Activated CD8-positive, alpha-beta T cell treated with anti-CD3 and anti-CD28 coated beads for 36 hours (primary cell): Measurements from ENCODE around the gene POLDIP3. TPM values are rescaled to one million over a fixed set of nuclear protein-coding genes. Genes with fewer than 3 reads are reported as not detected.
A peak's percentile ranks its signal among the peaks of the same experiment; 100 is the strongest.
"Not testable (repeated sequence)": the region's sequence is repeated elsewhere in the genome, so short reads cannot be mapped to it uniquely, and the experiment has no call there.

ENCODE experiments used
- ATAC-seq: fragments of 200-7000 bp; cut with Tn5 transposase; one replicate; pipeline ENCODE4 v1.10.0; 2021; ENCODE audit warnings: mild to moderate bottlenecking, moderate library complexity
- CTCF ChIA-PET: fragments of 350-600 bp; sonication (Branson Sonifier 250); formaldehyde crosslinking; loops from one replicate; lab custom pipeline; 2021; ENCODE audit warnings: antibody characterized with exemption; lab: Charles Lee
- POLR2A ChIA-PET: fragments of 350-600 bp; sonication (Branson Sonifier 250); formaldehyde crosslinking; loops from one replicate; lab custom pipeline; 2021; ENCODE audit warnings: antibody characterized with exemption; lab: Charles Lee
- DNase-seq: peaks from one replicate; pipeline ENCODE4 v3.0.0-alpha.2; 2020
- H3K27ac Mint-ChIP-seq: one replicate; pipeline ENCODE4 v1.8.0; 2021; ENCODE audit warnings: mild to moderate bottlenecking, mixed read lengths
- H3K27me3 Mint-ChIP-seq: one replicate; pipeline ENCODE4 v1.8.0; 2021; ENCODE audit warnings: mixed read lengths
- H3K36me3 Mint-ChIP-seq: one replicate; pipeline ENCODE4 v1.8.0; 2021; ENCODE audit warnings: low read depth, mixed read lengths
- H3K4me1 Mint-ChIP-seq: one replicate; pipeline ENCODE4 v1.8.0; 2021; ENCODE audit warnings: low read depth, mixed read lengths
- H3K4me3 Mint-ChIP-seq: one replicate; pipeline ENCODE4 v1.8.0; 2021; ENCODE audit warnings: mild to moderate bottlenecking, moderate library complexity, mixed read lengths
- H3K9me3 Mint-ChIP-seq: one replicate; pipeline ENCODE4 v1.8.0; 2021; ENCODE audit warnings: mixed read lengths
- CTCF ChIP-seq: fragments of 200-600 bp; IDR thresholded peaks from one replicate; pipeline ENCODE4 v1.8.0; 2022; ENCODE audit warnings: antibody characterized with exemption, mild to moderate bottlenecking
- intact Hi-C: fragments of 100-400 bp; cut with micrococcal nuclease; formaldehyde crosslinking; loops from one replicate; pipeline ENCODE4 v1.10.0; 2022
- total RNA-seq, 2 experiments: library from RNA; stranded (reverse); gene quantifications; one replicate each; pipeline ENCODE4 v1.2.3, GENCODE V29; 2021

The POLDIP3 gene
- total RNA-seq, 2 experiments from 2014 or later = 70.2 to 71.1 TPM

GRCh38 chr22:42549331-42550060 lies 65.2 kb downstream of the POLDIP3 start:
- H3K36me3 Mint-ChIP-seq = no peaks in the 10 kb centered on the region
- no peak for ATAC-seq
- H3K4me1 Mint-ChIP-seq = peaks cover 13% of the 10 kb centered on the region
- intact Hi-C loops = no loop called here
- no peak overlapping the region for H3K4me3 Mint-ChIP-seq
- ChIA-PET CTCF (interaction anchor here (1.1 kb wide), 1 partner anchor 24 kb away, joined by 3 read pairs; no protein-coding TSS in a partner anchor), POLR2A (interaction anchor here (0.7 kb wide), 2 partner anchors 30 to 666 kb away, joined by 3 to 4 read pairs; no protein-coding TSS in a partner anchor)
- H3K9me3 Mint-ChIP-seq = no peaks in the 10 kb centered on the region
- no peak for DNase-seq
- H3K27me3 Mint-ChIP-seq = no peaks in the 10 kb centered on the region
- TF ChIP-seq CTCF = no peak
- H3K27ac Mint-ChIP-seq = no peak overlapping the region

DNA sequence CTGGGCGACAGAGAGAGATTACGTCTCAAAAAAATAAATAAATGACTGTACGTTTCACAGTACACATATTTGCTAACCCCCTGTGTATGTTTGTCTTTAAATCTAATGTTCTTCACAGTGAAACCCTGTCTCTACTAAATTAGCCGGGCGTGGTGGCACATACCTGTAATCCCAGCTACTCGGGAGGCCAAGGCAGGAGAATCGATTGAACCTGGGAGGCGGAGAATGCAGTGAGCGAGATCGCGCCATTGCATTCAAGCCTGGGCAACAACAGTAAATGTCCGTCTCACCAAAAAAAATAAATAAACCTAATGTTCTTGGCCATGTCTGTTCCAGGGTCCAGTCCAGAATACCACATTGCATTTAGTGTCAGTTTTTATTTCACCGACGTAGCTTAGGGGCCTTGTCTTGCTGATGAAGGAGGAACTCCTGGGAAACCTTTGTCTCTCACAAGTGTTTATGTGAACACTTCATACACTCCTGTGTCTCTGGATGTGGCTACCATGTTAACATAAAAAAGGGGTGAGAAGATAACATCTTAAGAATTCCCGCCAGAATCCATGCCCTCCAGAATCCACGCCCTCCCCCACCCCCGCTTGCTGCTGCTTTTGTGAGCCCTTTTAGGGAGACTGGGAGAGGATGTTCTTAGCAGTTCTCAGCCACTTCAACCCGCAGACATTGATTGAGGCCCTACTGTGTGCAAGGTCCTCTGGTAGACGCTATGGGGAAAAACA lies 65.9 kb downstream of the POLDIP3 start:
- no peaks in the 10 kb centered on the region for H3K27me3 Mint-ChIP-seq
- CTCF ChIA-PET = interaction anchor here (0.9 to 1.0 kb wide), 2 partner anchors 12 to 22 kb away, joined by 3 read pairs; no protein-coding TSS in a partner anchor
- ATAC-seq (no peak), DNase-seq (no peak)
- POLR2A ChIA-PET = no interaction called here
- intact Hi-C loops = no loop called here
- peaks cover 10% of the 10 kb centered on the region for H3K4me1 Mint-ChIP-seq
- H3K9me3 Mint-ChIP-seq = no peaks in the 10 kb centered on the region
- no peaks in the 10 kb centered on the region for H3K36me3 Mint-ChIP-seq
- no peak for TF ChIP-seq CTCF
- no peak overlapping the region for H3K4me3 Mint-ChIP-seq
- H3K27ac Mint-ChIP-seq = no peak overlapping the region

DNA sequence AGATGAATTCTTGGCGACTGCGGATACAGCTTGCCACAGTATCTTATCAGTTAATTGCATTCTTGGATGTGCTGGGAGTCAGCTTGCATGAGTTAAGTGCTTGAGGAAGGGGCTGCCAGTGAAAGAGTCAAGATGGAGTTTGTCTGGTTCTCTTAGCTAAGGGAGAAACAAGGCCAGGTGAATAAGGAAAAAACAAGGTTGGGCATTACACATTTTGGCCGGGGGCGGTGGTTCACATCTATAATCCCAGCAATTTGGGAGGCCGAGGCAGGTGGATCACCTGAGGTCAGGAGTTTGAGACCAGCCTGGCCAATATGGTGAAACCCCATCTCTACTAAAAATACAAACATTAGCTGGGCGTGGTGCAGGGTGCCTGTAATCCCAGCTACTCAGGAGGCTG lies 66.6 kb downstream of the POLDIP3 start:
- H3K4me3 Mint-ChIP-seq = not testable (repeated sequence)
- CTCF ChIA-PET = interaction anchor here (0.9 to 1.0 kb wide), 2 partner anchors 13 to 22 kb away, joined by 3 read pairs; no protein-coding TSS in a partner anchor

GRCh38 chr22:42547562-42547961 lies 67.1 kb downstream of the POLDIP3 start:
- Mint-ChIP-seq H3K4me3 (no peak overlapping the region), H3K9me3 (no peaks in the 10 kb centered on the region), H3K27me3 (no peaks in the 10 kb centered on the region), H3K4me1 (peaks cover 8% of the 10 kb centered on the region), H3K27ac (no peak overlapping the region), H3K36me3 (no peaks in the 10 kb centered on the region)
- intact Hi-C loops = no loop called here
- ChIA-PET POLR2A (no interaction called here), CTCF (interaction anchor here (1.0 kb wide), 1 partner anchor 13 kb away, joined by 3 read pairs; no protein-coding TSS in a partner anchor)
- TF ChIP-seq CTCF = no peak
- ATAC-seq = no peak
- no peak for DNase-seq

More for the DNA sequence above, 66.6 kb downstream of the POLDIP3 start:
- DNase-seq, H3K9me3 Mint-ChIP-seq, H3K36me3 Mint-ChIP-seq, intact Hi-C loops, H3K27ac Mint-ChIP-seq, POLR2A ChIA-PET, ATAC-seq, H3K27me3 Mint-ChIP-seq, H3K4me1 Mint-ChIP-seq: not testable (repeated sequence)

- CTCF ChIA-PET = interaction anchor here (1.9 kb wide), 1 partner anchor 16 kb away, joined by 5 read pairs; no protein-coding TSS in a partner anchor
- no peak for DNase-seq
- Mint-ChIP-seq H3K36me3 (no peaks in the 10 kb centered on the region), H3K27me3 (no peaks in the 10 kb centered on the region), H3K4me1 (no peaks in the 10 kb centered on the region), H3K9me3 (no peaks in the 10 kb centered on the region), H3K27ac (no peak overlapping the region), H3K4me3 (no peak overlapping the region)
- no peak for TF ChIP-seq CTCF
- ATAC-seq = no peak
- intact Hi-C loops = no loop called here
- POLR2A ChIA-PET = interaction anchor here (1.3 kb wide), 1 partner anchor 70 kb away, joined by 3 read pairs; the partner anchor contains the start of gene POLDIP3
Observed at GRCh38 chr22:42544686-42545085, 70.0 kb downstream of the POLDIP3 start.

GRCh38 chr22:42539236-42539771 lies 75.4 kb downstream of the POLDIP3 start:
- CTCF ChIA-PET = interaction anchor here (1.1 kb wide), 1 partner anchor 22 kb away, joined by 3 read pairs; no protein-coding TSS in a partner anchor
- H3K36me3 Mint-ChIP-seq, intact Hi-C loops, H3K4me3 Mint-ChIP-seq, H3K27me3 Mint-ChIP-seq, H3K27ac Mint-ChIP-seq, POLR2A ChIA-PET, DNase-seq, H3K9me3 Mint-ChIP-seq: not testable (repeated sequence)
- ATAC-seq = peak; percentile 68
- peaks cover 12% of the 10 kb centered on the region for H3K4me1 Mint-ChIP-seq

GRCh38 chr22:42537199-42537831 lies 77.4 kb downstream of the POLDIP3 start:
- CTCF ChIA-PET, H3K27me3 Mint-ChIP-seq, intact Hi-C loops, H3K4me3 Mint-ChIP-seq, H3K9me3 Mint-ChIP-seq, H3K36me3 Mint-ChIP-seq: not testable (repeated sequence)
- ATAC-seq (peak; percentile 76), DNase-seq (peak; percentile 22)
- Mint-ChIP-seq H3K4me1 (peaks cover 26% of the 10 kb centered on the region), H3K27ac (peak overlapping the region; percentile 57)
- POLR2A ChIA-PET = interaction anchor here (0.9 to 1.2 kb wide), 2 partner anchors 10 to 77 kb away, joined by 3 read pairs; partner anchors contain the start of gene POLDIP3
